ENCODE results near the gene LRIG1.

Gene LRIG1

DNA sequence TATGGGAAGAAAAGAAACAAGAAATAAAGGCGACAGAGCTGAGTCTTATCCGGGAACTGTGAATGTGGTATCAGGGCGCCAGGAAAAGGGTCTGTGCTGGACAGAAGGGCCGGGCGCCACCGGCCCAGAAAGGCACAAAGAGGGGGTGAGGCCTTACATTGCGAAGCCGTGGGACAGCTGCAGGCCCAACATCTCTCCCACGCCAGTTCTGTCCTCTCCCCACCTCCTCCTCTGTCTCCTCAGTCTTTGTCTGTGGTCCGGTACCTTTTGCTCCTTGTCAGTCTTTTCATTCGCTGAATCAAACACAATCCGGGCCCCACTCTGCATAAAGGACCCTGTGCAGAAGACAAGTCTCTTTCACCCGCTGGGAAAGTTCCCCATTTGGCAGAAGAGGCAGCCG, 81.8 kb downstream of the LRIG1 start:
- DNase-seq (ENCODE audit: low read depth in 1 of 2, low spot score in 1 of 2), result no peak
- TF ChIP-seq, protein P1, sequence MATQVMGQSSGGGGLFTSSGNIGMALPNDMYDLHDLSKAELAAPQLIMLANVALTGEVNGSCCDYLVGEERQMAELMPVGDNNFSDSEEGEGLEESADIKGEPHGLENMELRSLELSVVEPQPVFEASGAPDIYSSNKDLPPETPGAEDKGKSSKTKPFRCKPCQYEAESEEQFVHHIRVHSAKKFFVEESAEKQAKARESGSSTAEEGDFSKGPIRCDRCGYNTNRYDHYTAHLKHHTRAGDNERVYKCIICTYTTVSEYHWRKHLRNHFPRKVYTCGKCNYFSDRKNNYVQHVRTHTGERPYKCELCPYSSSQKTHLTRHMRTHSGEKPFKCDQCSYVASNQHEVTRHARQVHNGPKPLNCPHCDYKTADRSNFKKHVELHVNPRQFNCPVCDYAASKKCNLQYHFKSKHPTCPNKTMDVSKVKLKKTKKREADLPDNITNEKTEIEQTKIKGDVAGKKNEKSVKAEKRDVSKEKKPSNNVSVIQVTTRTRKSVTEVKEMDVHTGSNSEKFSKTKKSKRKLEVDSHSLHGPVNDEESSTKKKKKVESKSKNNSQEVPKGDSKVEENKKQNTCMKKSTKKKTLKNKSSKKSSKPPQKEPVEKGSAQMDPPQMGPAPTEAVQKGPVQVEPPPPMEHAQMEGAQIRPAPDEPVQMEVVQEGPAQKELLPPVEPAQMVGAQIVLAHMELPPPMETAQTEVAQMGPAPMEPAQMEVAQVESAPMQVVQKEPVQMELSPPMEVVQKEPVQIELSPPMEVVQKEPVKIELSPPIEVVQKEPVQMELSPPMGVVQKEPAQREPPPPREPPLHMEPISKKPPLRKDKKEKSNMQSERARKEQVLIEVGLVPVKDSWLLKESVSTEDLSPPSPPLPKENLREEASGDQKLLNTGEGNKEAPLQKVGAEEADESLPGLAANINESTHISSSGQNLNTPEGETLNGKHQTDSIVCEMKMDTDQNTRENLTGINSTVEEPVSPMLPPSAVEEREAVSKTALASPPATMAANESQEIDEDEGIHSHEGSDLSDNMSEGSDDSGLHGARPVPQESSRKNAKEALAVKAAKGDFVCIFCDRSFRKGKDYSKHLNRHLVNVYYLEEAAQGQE (IDR thresholded peaks at IDR 0.05; ENCODE audit: insufficient replicate concordance, low read depth), result no peak
- Histone ChIP-seq H3K27me3 (ENCODE audit: insufficient read depth, poor library complexity, severe bottlenecking) (no peaks in the 10 kb centered on the region), H3K4me3 (replicated peaks; ENCODE audit: insufficient read depth, low read length) (no peak overlapping the region), H3K27ac (replicated peaks) (no peak overlapping the region)

DNA sequence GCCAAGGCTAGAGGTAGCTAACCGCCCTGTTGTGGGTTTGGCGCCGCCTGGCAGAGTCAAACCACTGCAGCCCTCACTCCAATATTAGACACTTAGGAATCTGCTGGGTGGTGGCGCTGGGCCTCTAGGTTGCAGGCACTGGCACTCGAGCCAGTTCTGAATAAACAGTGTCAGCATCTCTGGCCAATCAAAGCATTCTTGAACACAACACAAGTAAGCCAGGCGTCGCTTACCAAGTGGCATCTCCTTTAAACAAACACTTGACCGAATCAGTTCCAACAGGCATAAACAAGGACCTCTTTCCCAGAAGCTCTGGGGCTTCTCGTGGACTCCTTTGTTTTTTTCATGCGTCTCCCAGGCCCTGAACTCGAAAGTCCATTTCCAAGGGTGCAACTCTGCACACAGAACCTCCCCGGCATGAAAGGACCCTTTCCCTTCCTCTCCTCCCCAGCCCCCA, 82.3 kb downstream of the LRIG1 start:
- Histone ChIP-seq H3K27me3 (ENCODE audit: insufficient read depth, poor library complexity, severe bottlenecking) (no peaks in the 10 kb centered on the region), H3K4me3 (replicated peaks; ENCODE audit: insufficient read depth, low read length) (no peak overlapping the region), H3K27ac (replicated peaks) (no peak overlapping the region)
- TF ChIP-seq, protein P1 (IDR thresholded peaks at IDR 0.05; ENCODE audit: insufficient replicate concordance, low read depth), result no peak
- no peak for TF ChIP-seq SPI1 (IDR thresholded peaks at IDR 0.05; ENCODE audit: borderline replicate concordance, low read depth)
- TF ChIP-seq POLR2AphosphoS5 (IDR thresholded peaks at IDR 0.05; ENCODE audit: low read depth), result no peak
- TF ChIP-seq, protein P2, sequence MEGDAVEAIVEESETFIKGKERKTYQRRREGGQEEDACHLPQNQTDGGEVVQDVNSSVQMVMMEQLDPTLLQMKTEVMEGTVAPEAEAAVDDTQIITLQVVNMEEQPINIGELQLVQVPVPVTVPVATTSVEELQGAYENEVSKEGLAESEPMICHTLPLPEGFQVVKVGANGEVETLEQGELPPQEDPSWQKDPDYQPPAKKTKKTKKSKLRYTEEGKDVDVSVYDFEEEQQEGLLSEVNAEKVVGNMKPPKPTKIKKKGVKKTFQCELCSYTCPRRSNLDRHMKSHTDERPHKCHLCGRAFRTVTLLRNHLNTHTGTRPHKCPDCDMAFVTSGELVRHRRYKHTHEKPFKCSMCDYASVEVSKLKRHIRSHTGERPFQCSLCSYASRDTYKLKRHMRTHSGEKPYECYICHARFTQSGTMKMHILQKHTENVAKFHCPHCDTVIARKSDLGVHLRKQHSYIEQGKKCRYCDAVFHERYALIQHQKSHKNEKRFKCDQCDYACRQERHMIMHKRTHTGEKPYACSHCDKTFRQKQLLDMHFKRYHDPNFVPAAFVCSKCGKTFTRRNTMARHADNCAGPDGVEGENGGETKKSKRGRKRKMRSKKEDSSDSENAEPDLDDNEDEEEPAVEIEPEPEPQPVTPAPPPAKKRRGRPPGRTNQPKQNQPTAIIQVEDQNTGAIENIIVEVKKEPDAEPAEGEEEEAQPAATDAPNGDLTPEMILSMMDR (IDR thresholded peaks at IDR 0.05; ENCODE audit: insufficient read depth, low read length), result no peak
- TF ChIP-seq GABPA (IDR thresholded peaks at IDR 0.05; ENCODE audit: low read depth), result no peak
- DNase-seq (ENCODE audit: low read depth in 1 of 2, low spot score in 1 of 2), result no peak

DNA sequence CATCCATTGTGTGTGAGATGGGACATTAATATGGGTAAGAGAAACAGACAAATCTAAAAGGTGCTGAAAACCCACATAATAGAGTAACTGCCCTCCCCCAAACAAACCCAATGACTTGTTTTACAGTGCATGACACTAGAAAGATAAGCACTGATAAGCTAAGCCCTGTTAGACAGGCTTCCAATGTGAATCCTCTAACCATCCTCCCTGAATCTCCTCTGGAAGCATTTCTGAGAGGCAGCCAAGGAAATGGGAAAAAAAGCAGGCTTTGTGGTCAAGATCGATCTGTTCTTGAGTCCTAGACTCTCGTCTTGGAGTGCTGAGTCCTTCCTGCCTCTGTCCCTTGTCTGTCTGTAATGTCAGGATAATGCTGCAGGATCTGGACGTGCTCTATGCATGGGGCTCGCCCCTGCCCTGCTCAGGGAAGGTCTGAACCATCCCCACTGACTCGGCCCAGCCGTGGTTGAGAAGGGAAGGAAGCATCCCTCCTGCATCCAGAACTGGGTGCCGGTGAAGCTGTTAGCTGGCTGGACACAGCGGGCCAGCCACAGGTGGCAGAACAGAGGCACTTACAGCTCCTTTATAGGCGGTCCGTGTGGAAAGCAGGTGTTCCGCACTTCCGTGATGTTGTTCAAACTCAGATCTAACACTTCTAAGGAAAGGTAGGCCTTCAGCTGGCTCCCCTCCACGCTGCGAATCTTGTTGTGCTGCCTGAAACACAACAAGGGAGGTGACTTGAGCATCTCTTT, 84.1 kb downstream of the LRIG1 start:
- no peak for DNase-seq (ENCODE audit: low read depth in 1 of 2, low spot score in 1 of 2)
- Histone ChIP-seq H3K27me3 (ENCODE audit: insufficient read depth, poor library complexity, severe bottlenecking) (no peaks in the 10 kb centered on the region), H3K27ac (replicated peaks) (no peak overlapping the region), H3K4me3 (replicated peaks; ENCODE audit: insufficient read depth, low read length) (no peak overlapping the region)
- TF ChIP-seq, protein P2 (IDR thresholded peaks at IDR 0.05; ENCODE audit: insufficient read depth, low read length), result no peak
- TF ChIP-seq GABPA (IDR thresholded peaks at IDR 0.05; ENCODE audit: low read depth) (no peak), POLR2AphosphoS5 (IDR thresholded peaks at IDR 0.05; ENCODE audit: low read depth) (no peak)
- TF ChIP-seq, protein P1 (IDR thresholded peaks at IDR 0.05; ENCODE audit: insufficient replicate concordance, low read depth), result no peak
